HFFc6 (cell line): Measurements from ENCODE around the gene LRRC75B. TPM values are rescaled to one million over a fixed set of nuclear protein-coding genes. Genes with fewer than 3 reads are reported as not detected.
"Not testable (repeated sequence)": the region's sequence is repeated elsewhere in the genome, so short reads cannot be mapped to it uniquely, and the experiment has no call there.

Source experiments
- DNase-seq: peaks from one replicate; pipeline ENCODE4 v3.0.0-alpha.2; 2018
- H3K27ac Mint-ChIP-seq: 2 replicates; pipeline ENCODE4 v1.8.0; 2020; ENCODE audit warnings: mild to moderate bottlenecking, mixed read lengths
- H3K27me3 Mint-ChIP-seq: 2 replicates; pipeline ENCODE4 v1.8.0; 2021; ENCODE audit warnings: mild to moderate bottlenecking, moderate library complexity, mixed read lengths; ENCODE audit not compliant: insufficient read depth
- H3K36me3 Mint-ChIP-seq: 2 replicates; pipeline ENCODE4 v1.8.0; 2021; ENCODE audit warnings: low read depth, mixed read lengths
- H3K4me1 Mint-ChIP-seq: 2 replicates; pipeline ENCODE4 v1.8.0; 2020; ENCODE audit warnings: low read depth, mixed read lengths
- H3K4me3 Mint-ChIP-seq: 2 replicates; pipeline ENCODE4 v1.8.0; 2020; ENCODE audit warnings: mild to moderate bottlenecking, moderate library complexity, mixed read lengths
- H3K9me3 Mint-ChIP-seq: 2 replicates; pipeline ENCODE4 v1.8.0; 2020; ENCODE audit warnings: mild to moderate bottlenecking, mixed read lengths
- total RNA-seq, 6 experiments: library from RNA; stranded (reverse); fragmentation: NEBNext Ultra II Directional; extraction: Animal tissue kit (Norgen Biotek cat#: 25700); gene quantifications; 2 replicates in 1 of 6; 3 replicates in 5 of 6; pipeline ENCODE4 v1.2.3, GENCODE V29; 2021
- TF ChIP-seq, protein P1 (sequence below): fragments of 200-600 bp; sonication (generic); IDR thresholded peaks from 2 replicates; pipeline ENCODE4 v1.5.0; 2021; ENCODE audit warnings: antibody characterized with exemption, mild to moderate bottlenecking

LRRC75B gene
- total RNA-seq, 6 experiments from 2014 or later = 0.87 to 1.6 (median 1.0) TPM

DNA sequence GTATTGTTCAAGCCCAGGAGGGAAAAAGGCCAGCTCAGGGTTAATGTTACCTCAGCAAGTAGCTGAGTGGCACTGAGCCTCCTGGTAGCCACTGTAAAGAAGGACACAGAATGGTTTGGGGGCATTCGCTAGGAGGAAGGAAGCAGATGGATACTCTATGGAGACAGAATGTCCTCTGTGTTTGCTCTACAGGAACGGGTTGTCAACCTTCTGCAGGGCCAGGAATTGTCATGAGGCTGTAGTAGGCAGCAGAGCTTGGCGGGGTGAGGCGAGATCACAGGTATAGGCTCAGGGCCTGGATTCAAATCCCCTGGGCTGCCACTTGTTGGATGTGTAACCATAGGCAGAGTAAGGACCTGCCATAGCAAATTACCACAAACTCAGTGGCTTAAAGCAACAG is 3.0 kb upstream of the LRRC75B start:
- Mint-ChIP-seq H3K27ac (no peak overlapping the region), H3K4me3 (no peak overlapping the region), H3K27me3 (peaks cover 3% of the 10 kb centered on the region; the same call in 1 of the 2 replicates), H3K36me3 (no peaks in the 10 kb centered on the region), H3K4me1 (no peaks in the 10 kb centered on the region), H3K9me3 (no peaks in the 10 kb centered on the region)
- TF ChIP-seq, protein P1, sequence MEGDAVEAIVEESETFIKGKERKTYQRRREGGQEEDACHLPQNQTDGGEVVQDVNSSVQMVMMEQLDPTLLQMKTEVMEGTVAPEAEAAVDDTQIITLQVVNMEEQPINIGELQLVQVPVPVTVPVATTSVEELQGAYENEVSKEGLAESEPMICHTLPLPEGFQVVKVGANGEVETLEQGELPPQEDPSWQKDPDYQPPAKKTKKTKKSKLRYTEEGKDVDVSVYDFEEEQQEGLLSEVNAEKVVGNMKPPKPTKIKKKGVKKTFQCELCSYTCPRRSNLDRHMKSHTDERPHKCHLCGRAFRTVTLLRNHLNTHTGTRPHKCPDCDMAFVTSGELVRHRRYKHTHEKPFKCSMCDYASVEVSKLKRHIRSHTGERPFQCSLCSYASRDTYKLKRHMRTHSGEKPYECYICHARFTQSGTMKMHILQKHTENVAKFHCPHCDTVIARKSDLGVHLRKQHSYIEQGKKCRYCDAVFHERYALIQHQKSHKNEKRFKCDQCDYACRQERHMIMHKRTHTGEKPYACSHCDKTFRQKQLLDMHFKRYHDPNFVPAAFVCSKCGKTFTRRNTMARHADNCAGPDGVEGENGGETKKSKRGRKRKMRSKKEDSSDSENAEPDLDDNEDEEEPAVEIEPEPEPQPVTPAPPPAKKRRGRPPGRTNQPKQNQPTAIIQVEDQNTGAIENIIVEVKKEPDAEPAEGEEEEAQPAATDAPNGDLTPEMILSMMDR = no peak
- DNase-seq = no peak

GRCh38 chr22:24595228-24595627 is 2.4 kb upstream of the LRRC75B start:
- H3K4me1 Mint-ChIP-seq = no peaks in the 10 kb centered on the region
- H3K27ac Mint-ChIP-seq = no peak overlapping the region
- no peaks in the 10 kb centered on the region for H3K9me3 Mint-ChIP-seq
- DNase-seq = no peak
- H3K27me3 Mint-ChIP-seq = peaks cover 3% of the 10 kb centered on the region
- H3K36me3 Mint-ChIP-seq = no peaks in the 10 kb centered on the region
- H3K4me3 Mint-ChIP-seq = no peak overlapping the region
- TF ChIP-seq, protein P1 = no peak

DNA sequence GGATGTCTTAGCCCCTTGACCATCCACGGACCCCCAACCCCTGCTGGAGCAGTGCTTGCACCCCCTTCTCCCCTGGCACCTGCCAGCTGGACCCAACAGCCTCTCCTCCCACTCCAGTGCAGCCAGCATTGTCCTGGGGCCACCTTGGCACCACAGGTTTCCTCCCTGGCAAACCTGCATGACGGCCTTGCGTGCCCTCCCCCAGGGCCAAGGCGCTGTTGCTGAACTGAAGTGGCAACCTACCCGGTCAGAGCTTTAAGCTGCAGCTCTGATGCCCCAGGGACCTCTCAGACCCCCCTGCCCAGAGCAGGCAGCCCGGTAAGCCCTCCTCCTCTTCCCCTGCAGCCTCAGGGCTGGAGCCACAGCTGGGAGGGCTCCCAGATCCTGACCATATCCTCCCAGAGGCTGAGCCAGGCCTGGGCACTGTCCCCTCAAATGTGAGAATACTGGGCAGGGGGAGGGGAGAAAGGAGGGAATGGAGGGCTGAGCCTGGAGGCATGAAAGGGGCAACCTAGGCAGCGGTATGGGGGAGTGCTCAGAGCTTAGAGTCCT is 1.8 kb upstream of the LRRC75B start:
- Mint-ChIP-seq H3K4me3 (no peak overlapping the region), H3K27ac (no peak overlapping the region), H3K9me3 (no peaks in the 10 kb centered on the region), H3K4me1 (no peaks in the 10 kb centered on the region), H3K27me3 (peaks cover 3% of the 10 kb centered on the region), H3K36me3 (no peaks in the 10 kb centered on the region)
- TF ChIP-seq, protein P1 = no peak
- DNase-seq = no peak

DNA sequence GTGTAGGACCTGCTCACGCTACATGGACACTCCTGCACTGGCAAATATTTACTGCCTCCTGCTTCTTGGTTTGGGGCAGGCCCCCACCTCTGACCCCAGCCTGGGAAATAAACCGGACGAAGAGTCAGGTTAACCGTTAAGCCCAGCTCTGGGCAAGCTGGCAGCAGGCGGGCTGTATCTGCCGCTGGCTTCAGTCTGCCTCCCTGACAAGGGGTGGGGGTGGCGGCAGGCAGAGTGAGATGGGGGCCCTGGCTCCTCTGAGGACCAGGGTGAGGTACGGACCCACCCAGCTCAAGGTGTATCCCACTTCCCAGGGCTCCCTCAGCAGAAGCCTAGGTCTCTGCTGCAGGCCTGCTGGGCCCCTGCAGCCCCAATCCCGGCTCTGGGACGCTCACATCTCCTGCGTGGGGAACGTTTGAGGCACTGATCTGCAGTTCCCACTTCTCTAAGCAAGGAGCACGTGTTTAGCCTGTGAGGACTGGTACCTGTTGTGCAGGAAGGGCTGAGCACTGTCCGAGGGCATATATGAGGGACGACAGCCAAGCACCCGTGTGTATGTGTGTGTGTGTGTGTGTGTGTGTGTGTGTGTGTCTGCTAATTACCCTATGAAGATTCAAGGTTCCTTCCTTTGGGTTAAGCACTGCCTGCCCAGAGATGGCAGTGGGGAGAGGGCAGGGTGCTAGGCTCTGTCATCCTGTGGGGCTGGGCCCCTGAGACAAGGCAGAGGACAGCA is 1.1 kb upstream of the LRRC75B start:
- DNase-seq = no peak
- Mint-ChIP-seq H3K27me3 (peaks cover 3% of the 10 kb centered on the region), H3K27ac (no peak overlapping the region), H3K36me3 (no peaks in the 10 kb centered on the region), H3K4me3 (no peak overlapping the region), H3K4me1 (no peaks in the 10 kb centered on the region), H3K9me3 (no peaks in the 10 kb centered on the region)
- TF ChIP-seq, protein P1 = no peak

- H3K27me3 Mint-ChIP-seq, H3K36me3 Mint-ChIP-seq, DNase-seq, H3K9me3 Mint-ChIP-seq, H3K4me1 Mint-ChIP-seq: not testable (repeated sequence)
- peak overlapping the region; percentile 55; the same call in 1 of the 2 replicates for H3K27ac Mint-ChIP-seq
- H3K4me3 Mint-ChIP-seq = peak overlapping the region; percentile 79
Observed at GRCh38 chr22:24593559-24593835, 624 bp upstream of the LRRC75B start.

DNA sequence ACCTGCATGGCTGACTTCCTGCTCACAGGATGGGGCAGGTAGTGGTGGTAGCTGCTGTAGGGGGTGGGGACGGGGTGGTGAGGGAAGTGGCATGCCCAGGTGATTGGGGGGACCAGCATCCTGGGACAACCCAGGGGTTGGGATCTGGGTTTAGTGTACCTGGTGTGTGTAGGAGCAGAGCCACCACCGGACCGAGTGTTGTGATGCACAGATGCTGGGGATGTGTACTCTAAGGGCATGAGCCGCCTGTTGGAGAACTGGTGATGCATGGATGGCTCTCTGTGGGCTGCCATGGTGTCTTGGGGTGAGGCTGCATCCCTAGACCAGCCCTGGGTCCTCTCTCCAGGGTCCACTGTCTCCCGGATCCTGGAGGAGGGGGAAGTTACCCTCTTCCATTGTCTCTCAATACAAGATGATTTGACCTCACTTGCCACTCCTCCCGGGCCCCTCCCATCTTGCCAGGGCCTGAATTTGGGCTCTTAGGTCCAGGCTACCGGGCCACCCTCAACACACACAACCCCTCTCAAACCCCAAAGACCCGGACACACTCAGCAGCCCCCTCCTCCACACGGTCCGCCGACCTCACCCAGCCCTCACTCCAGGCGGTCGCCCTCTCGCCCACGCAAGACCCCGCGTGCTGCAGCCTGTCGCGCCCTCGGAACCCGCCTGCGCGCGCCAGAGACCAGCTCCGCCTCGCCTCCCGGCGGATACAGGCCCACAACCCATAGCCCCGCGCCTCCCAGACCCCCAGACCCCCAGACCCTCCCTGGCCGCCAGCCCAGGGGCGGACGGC is 619 bp downstream of the LRRC75B start:
- DNase-seq = no peak
- peak overlapping the region; percentile 86 for H3K4me3 Mint-ChIP-seq
- no peaks in the 10 kb centered on the region for H3K36me3 Mint-ChIP-seq
- H3K4me1 Mint-ChIP-seq = no peaks in the 10 kb centered on the region
- H3K27me3 Mint-ChIP-seq = peaks cover 3% of the 10 kb centered on the region
- peak overlapping the region; percentile 38; the same call in 1 of the 2 replicates for H3K27ac Mint-ChIP-seq
- TF ChIP-seq, protein P1 = no peak
- no peaks in the 10 kb centered on the region for H3K9me3 Mint-ChIP-seq
